HepG2 (cell line): Measurements from ENCODE around the gene FAM149A. TPM values are rescaled to one million over a fixed set of nuclear protein-coding genes. Genes with fewer than 3 reads are reported as not detected.

Source experiments
- HNRNPUL1 ChIP-seq: fragments of 200-400 bp; formaldehyde crosslinking; IDR thresholded peaks from 2 replicates; pipeline ENCODE4 v1.6.1; 2017; ENCODE audit warnings: low read depth, mild to moderate bottlenecking, low read length, moderate library complexity
- SNAPC2 ChIP-seq: sonication (generic); formaldehyde crosslinking; IDR thresholded peaks from 2 replicates; pipeline ENCODE4 v1.8.1; 2022; ENCODE audit warnings: mild to moderate bottlenecking, missing genetic modification reagents
- SYNCRIP ChIP-seq: fragments of 200-400 bp; formaldehyde crosslinking; IDR thresholded peaks from 2 replicates; pipeline ENCODE4 v1.6.1; 2018; ENCODE audit warnings: mild to moderate bottlenecking, low read depth, low read length; ENCODE audit not compliant: insufficient read depth
- ZFP36L1 ChIP-seq: sonication (generic); formaldehyde crosslinking; IDR thresholded peaks from 2 replicates; pipeline ENCODE4 v1.8.0; 2022; ENCODE audit warnings: mild to moderate bottlenecking, missing genetic modification reagents, moderate library complexity
- ZNF431 ChIP-seq: sonication (generic); formaldehyde crosslinking; IDR thresholded peaks from 2 replicates; pipeline ENCODE4 v1.9.0; 2022; ENCODE audit warnings: missing genetic modification reagents, low read depth, mild to moderate bottlenecking, borderline replicate concordance
- ZNF678 ChIP-seq: sonication (generic); formaldehyde crosslinking; IDR thresholded peaks from 2 replicates; pipeline ENCODE4 v1.4.0; 2020; ENCODE audit warnings: mild to moderate bottlenecking, missing genetic modification reagents
- polyA plus RNA-seq, 8 experiments: library from polyadenylated mRNA; depleted of rRNA in 3 of 8; stranded (reverse) in 7 of 8; unstranded in 1 of 8; fragments of >200 nt; fragmentation: Illumina TruSeq in 4 of 8; extraction: Trizol in 4 of 8; gene quantifications; 2 replicates each; pipeline versions ENCODE4 v1.2.1 to v1.2.3, GENCODE V29; 2011 to 2016; ENCODE audit warnings: low read depth in 4 of 8, missing spikeins in 1 of 8, mixed read lengths in 1 of 8; ENCODE audit not compliant: insufficient read depth in 1 of 8
- total RNA-seq, 5 experiments: library from RNA; depleted of rRNA; stranded (reverse); fragments of >200 nt; fragmentation: Illumina TruSeq; extraction: Trizol; gene quantifications; 2 replicates each; pipeline ENCODE4 v1.2.3, GENCODE V29; 2016; ENCODE audit warnings: low read depth in 1 of 5
- TF ChIP-seq, protein P1 (sequence below): IDR thresholded peaks from 2 replicates; pipeline ENCODE4 v1.6.1; 2012; ENCODE audit warnings: low read length, improper control_type of control experiment
- TF ChIP-seq, protein P2 (sequence below): sonication (generic); formaldehyde crosslinking; IDR thresholded peaks from 2 replicates; pipeline ENCODE4 v1.4.0; 2020; ENCODE audit warnings: mild to moderate bottlenecking, missing genetic modification reagents
- TF ChIP-seq, protein P3 (sequence below): sonication (generic); formaldehyde crosslinking; IDR thresholded peaks from 2 replicates; pipeline ENCODE4 v1.4.0; 2020; ENCODE audit warnings: missing genetic modification reagents, borderline replicate concordance
- TF ChIP-seq, protein P4 (sequence below): sonication (generic); formaldehyde crosslinking; conservative IDR thresholded peaks from 2 replicates; pipeline ENCODE4 v1.4.0; 2020; ENCODE audit warnings: missing genetic modification reagents
- TF ChIP-seq, protein P5 (sequence below): sonication (generic); formaldehyde crosslinking; IDR thresholded peaks from 2 replicates; pipeline ENCODE4 v1.9.0; 2021; ENCODE audit warnings: missing genetic modification reagents, borderline replicate concordance

Gene FAM149A
- total and polyA plus RNA-seq, 2 of the 13 experiments (the other 11 are each of a cell fraction or from before 2014, with no cell fraction given), result not detected

DNA sequence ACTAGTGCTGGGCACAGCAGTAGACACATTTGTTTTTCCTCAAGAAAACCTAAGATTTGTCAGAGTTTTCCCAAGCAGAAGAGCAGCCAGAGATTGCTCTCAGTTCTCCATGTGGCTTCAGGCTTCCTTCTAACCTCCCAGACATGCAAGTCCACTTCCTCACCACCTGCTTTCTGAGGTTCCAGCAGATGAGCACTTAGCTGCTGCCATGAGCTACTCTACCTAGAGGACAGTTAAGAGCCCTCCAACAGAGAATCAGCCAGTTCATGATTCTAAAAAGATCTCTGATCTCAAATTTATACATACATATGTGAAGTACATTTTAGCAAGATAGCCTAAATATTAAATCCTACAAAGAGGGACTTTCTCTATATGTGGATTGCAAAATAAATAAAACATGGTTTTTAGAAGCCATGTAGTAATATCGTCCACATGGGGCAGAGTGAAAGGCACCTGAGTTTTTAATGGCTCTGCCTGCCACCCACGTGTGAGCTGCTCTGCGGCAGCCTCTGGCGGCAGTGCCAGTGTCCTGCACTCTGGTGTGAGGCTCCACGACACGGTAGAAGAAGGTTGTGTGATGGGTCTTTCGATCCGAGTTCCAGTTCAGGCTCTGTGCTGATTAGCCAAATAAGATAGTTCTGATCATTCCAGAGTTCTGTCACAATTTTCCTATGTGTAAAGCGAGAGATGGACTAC, 97.2 kb downstream of the FAM149A start (continued):
- TF ChIP-seq, protein P1, sequence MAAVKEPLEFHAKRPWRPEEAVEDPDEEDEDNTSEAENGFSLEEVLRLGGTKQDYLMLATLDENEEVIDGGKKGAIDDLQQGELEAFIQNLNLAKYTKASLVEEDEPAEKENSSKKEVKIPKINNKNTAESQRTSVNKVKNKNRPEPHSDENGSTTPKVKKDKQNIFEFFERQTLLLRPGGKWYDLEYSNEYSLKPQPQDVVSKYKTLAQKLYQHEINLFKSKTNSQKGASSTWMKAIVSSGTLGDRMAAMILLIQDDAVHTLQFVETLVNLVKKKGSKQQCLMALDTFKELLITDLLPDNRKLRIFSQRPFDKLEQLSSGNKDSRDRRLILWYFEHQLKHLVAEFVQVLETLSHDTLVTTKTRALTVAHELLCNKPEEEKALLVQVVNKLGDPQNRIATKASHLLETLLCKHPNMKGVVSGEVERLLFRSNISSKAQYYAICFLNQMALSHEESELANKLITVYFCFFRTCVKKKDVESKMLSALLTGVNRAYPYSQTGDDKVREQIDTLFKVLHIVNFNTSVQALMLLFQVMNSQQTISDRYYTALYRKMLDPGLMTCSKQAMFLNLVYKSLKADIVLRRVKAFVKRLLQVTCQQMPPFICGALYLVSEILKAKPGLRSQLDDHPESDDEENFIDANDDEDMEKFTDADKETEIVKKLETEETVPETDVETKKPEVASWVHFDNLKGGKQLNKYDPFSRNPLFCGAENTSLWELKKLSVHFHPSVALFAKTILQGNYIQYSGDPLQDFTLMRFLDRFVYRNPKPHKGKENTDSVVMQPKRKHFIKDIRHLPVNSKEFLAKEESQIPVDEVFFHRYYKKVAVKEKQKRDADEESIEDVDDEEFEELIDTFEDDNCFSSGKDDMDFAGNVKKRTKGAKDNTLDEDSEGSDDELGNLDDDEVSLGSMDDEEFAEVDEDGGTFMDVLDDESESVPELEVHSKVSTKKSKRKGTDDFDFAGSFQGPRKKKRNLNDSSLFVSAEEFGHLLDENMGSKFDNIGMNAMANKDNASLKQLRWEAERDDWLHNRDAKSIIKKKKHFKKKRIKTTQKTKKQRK, result no peak
- TF ChIP-seq, protein P2, sequence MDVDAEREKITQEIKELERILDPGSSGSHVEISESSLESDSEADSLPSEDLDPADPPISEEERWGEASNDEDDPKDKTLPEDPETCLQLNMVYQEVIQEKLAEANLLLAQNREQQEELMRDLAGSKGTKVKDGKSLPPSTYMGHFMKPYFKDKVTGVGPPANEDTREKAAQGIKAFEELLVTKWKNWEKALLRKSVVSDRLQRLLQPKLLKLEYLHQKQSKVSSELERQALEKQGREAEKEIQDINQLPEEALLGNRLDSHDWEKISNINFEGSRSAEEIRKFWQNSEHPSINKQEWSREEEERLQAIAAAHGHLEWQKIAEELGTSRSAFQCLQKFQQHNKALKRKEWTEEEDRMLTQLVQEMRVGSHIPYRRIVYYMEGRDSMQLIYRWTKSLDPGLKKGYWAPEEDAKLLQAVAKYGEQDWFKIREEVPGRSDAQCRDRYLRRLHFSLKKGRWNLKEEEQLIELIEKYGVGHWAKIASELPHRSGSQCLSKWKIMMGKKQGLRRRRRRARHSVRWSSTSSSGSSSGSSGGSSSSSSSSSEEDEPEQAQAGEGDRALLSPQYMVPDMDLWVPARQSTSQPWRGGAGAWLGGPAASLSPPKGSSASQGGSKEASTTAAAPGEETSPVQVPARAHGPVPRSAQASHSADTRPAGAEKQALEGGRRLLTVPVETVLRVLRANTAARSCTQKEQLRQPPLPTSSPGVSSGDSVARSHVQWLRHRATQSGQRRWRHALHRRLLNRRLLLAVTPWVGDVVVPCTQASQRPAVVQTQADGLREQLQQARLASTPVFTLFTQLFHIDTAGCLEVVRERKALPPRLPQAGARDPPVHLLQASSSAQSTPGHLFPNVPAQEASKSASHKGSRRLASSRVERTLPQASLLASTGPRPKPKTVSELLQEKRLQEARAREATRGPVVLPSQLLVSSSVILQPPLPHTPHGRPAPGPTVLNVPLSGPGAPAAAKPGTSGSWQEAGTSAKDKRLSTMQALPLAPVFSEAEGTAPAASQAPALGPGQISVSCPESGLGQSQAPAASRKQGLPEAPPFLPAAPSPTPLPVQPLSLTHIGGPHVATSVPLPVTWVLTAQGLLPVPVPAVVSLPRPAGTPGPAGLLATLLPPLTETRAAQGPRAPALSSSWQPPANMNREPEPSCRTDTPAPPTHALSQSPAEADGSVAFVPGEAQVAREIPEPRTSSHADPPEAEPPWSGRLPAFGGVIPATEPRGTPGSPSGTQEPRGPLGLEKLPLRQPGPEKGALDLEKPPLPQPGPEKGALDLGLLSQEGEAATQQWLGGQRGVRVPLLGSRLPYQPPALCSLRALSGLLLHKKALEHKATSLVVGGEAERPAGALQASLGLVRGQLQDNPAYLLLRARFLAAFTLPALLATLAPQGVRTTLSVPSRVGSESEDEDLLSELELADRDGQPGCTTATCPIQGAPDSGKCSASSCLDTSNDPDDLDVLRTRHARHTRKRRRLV (CRISPR knock-in tag), result no peak
- TF ChIP-seq ZNF678 (CRISPR knock-in tag), result no peak
- no peak for TF ChIP-seq SYNCRIP
- no peak for TF ChIP-seq ZNF431 (CRISPR knock-in tag)
- no peak for TF ChIP-seq SNAPC2 (CRISPR knock-in tag)
- no peak for TF ChIP-seq HNRNPUL1
- TF ChIP-seq, protein P3, sequence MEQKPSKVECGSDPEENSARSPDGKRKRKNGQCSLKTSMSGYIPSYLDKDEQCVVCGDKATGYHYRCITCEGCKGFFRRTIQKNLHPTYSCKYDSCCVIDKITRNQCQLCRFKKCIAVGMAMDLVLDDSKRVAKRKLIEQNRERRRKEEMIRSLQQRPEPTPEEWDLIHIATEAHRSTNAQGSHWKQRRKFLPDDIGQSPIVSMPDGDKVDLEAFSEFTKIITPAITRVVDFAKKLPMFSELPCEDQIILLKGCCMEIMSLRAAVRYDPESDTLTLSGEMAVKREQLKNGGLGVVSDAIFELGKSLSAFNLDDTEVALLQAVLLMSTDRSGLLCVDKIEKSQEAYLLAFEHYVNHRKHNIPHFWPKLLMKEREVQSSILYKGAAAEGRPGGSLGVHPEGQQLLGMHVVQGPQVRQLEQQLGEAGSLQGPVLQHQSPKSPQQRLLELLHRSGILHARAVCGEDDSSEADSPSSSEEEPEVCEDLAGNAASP (CRISPR knock-in tag), result 0 out of 2 replicates have a peak, but pooled peaks have one; percentile 21
- no peak for TF ChIP-seq ZFP36L1 (CRISPR knock-in tag)
- TF ChIP-seq, protein P4, sequence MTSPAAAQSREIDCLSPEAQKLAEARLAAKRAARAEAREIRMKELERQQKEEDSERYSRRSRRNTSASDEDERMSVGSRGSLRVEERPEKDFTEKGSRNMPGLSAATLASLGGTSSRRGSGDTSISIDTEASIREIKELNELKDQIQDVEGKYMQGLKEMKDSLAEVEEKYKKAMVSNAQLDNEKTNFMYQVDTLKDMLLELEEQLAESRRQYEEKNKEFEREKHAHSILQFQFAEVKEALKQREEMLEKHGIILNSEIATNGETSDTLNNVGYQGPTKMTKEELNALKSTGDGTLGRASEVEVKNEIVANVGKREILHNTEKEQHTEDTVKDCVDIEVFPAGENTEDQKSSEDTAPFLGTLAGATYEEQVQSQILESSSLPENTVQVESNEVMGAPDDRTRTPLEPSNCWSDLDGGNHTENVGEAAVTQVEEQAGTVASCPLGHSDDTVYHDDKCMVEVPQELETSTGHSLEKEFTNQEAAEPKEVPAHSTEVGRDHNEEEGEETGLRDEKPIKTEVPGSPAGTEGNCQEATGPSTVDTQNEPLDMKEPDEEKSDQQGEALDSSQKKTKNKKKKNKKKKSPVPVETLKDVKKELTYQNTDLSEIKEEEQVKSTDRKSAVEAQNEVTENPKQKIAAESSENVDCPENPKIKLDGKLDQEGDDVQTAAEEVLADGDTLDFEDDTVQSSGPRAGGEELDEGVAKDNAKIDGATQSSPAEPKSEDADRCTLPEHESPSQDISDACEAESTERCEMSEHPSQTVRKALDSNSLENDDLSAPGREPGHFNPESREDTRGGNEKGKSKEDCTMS, result no peak
- TF ChIP-seq, protein P5, sequence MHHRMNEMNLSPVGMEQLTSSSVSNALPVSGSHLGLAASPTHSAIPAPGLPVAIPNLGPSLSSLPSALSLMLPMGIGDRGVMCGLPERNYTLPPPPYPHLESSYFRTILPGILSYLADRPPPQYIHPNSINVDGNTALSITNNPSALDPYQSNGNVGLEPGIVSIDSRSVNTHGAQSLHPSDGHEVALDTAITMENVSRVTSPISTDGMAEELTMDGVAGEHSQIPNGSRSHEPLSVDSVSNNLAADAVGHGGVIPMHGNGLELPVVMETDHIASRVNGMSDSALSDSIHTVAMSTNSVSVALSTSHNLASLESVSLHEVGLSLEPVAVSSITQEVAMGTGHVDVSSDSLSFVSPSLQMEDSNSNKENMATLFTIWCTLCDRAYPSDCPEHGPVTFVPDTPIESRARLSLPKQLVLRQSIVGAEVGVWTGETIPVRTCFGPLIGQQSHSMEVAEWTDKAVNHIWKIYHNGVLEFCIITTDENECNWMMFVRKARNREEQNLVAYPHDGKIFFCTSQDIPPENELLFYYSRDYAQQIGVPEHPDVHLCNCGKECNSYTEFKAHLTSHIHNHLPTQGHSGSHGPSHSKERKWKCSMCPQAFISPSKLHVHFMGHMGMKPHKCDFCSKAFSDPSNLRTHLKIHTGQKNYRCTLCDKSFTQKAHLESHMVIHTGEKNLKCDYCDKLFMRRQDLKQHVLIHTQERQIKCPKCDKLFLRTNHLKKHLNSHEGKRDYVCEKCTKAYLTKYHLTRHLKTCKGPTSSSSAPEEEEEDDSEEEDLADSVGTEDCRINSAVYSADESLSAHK (CRISPR knock-in tag), result no peak
